ENCODE measurements around the gene ACOT7.

Gene ACOT7

DNA sequence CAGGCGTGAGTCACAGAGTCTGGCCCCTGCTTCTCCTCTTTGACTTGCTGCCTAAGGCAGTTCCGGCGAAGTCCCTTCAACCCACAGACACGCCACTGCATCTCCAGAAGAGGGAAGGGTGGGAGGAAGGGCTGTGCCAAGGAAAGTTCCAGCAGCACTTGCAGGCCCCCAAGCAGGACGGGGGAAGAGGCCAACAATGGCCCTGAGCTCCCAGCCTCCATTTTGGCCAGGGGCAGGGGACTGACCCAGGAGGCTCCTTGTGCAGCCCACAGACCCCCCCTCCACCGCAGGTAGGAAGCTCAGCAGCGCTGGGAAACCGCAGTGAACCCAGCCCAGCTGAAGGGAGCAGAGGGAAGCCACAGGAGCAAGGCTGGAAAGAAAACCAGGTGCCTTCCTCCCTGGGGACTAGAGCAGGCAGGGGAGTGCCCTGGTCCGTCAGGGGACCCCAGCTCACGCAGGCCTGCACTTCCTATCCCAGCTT is 35.4 kb downstream of the ACOT7 start:
- no peak overlapping the region for H3K4me3 ChIP-seq (ENCODE audit: low read depth, low read length)
- TF ChIP-seq, protein P1, sequence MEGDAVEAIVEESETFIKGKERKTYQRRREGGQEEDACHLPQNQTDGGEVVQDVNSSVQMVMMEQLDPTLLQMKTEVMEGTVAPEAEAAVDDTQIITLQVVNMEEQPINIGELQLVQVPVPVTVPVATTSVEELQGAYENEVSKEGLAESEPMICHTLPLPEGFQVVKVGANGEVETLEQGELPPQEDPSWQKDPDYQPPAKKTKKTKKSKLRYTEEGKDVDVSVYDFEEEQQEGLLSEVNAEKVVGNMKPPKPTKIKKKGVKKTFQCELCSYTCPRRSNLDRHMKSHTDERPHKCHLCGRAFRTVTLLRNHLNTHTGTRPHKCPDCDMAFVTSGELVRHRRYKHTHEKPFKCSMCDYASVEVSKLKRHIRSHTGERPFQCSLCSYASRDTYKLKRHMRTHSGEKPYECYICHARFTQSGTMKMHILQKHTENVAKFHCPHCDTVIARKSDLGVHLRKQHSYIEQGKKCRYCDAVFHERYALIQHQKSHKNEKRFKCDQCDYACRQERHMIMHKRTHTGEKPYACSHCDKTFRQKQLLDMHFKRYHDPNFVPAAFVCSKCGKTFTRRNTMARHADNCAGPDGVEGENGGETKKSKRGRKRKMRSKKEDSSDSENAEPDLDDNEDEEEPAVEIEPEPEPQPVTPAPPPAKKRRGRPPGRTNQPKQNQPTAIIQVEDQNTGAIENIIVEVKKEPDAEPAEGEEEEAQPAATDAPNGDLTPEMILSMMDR (IDR thresholded peaks at IDR 0.05; ENCODE audit: low read depth, low read length, missing control alignments), result no peak
- no peak for DNase-seq (ENCODE audit: low read depth)

DNA sequence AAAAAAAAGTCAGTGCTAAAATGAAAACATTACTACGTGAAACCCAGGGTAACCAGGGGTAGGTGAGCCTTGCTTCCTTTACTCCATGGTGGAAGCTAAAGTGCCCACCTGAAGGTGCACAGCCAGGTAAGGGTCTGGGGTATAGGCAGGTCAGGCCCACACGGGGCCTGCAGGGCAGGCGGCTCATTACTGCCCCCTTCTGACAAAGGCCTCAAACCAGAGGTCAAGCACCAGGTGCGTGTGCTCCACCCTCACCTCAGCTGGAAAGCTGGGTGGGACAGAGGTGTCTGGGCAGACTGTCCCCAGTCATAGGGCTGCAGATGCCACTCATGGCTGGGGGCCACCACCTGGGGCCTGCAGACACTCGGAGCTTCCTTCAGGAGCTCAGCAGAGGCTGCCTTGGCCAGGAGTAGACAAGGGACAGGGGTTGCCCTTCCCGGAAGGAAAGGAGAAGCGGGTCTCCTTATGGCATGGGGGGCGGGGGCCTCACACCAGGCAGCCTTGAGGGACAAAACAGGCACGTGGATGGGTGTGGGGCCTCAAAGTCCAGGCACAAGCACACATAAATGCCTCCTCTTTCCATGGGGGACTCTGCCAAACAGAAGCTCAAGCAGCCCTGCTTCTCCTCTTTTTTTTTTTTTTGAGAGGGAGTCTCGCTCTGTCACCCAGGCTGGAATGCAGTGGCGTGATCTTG is 36.2 kb downstream of the ACOT7 start:
- H3K4me3 ChIP-seq (ENCODE audit: low read depth, low read length), result no peak overlapping the region
- TF ChIP-seq, protein P1 (IDR thresholded peaks at IDR 0.05; ENCODE audit: low read depth, low read length, missing control alignments), result peak; percentile 53
- DNase-seq (ENCODE audit: low read depth), result no peak

DNA sequence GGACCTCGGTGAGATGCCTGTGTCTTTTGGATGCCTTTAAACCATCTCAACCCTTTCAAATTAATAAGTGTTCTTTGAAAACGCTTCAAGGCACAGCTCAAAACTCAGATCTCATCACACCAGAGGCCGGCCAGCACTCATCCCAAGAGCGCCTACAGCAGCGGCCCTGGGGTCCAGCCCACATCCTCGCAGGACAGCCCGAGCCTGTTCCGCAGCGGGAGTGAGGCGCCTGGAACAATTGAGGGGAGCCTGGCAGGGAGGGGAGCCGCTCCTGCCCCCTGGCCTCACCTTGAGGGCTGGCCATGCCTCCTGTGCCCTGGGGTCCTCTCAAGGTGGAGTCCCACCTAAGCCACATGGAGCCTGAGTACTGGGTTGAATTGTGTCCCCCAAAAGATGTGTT is 37.9 kb downstream of the ACOT7 start:
- TF ChIP-seq, protein P1 (IDR thresholded peaks at IDR 0.05; ENCODE audit: low read depth, low read length, missing control alignments), result no peak
- H3K4me3 ChIP-seq (ENCODE audit: low read depth, low read length), result no peak overlapping the region
- DNase-seq (ENCODE audit: low read depth), result no peak

DNA sequence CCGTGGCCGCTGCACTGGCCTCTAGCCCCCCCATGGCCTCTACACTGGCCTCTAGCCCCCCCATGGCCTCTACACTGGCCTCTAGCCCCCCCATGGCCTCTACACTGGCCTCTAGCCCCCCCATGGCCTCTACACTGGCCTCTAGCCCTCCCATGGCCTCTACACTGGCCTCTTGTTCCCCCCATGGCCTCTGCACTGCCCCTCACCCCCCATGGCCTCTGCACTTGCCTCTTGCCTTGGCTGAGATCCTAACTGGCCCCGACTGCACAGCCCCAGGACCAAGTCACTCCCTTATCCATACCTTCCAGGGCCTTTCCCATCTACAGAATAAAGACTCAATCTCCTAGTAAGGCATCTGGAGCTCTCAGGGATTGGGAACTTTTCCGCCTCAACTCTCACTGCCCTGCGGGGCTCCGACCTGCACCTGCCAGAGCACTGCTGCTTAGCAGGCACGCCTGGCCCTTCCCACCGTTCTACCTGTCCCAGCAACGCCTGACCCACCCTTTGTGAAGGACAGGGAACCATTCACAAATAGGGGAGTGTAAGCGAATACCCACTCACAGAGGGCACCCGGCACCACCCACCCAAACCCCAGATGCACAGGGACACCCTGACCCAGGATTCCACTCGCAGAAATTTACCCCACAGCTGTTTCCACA is 38.8 kb downstream of the ACOT7 start:
- TF ChIP-seq, protein P1 (IDR thresholded peaks at IDR 0.05; ENCODE audit: low read depth, low read length, missing control alignments), result no peak
- DNase-seq (ENCODE audit: low read depth), result no peak
- no peak overlapping the region for H3K4me3 ChIP-seq (ENCODE audit: low read depth, low read length)

DNA sequence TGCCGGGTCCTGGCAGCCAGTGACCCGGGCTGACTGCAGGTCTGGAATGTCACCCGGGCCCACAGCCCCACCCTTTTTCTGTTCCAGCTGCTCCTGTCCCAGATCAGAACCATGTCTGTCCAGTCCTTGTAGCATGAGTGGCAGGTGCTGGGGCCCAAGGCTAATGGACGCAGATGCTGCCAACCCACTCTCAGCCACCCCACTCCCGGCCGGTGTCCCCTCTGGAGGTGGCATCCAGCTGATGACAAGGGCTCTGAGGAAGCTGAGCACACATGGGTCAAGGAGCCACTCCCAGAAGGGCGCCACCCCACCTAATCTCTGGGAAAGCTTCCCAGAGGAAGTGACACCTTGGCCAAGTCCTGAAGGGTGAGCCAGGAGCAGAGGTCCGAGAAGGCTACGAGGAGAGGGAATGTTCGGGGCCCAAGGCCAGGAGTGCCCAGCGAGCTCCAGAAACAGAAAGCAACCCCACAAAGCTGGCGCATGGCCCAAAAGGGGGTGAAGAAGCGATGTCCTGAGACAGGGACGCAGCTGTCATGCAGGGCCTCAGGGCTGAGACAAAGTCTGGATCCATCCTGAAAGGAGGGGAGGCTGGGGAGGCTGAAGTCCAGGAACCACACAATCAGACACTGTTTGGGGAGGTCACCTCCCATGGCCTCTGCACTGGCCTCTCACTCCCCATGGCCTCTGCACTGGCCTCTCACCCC is 39.5 kb downstream of the ACOT7 start:
- no peak overlapping the region for H3K4me3 ChIP-seq (ENCODE audit: low read depth, low read length)
- no peak for DNase-seq (ENCODE audit: low read depth)

DNA sequence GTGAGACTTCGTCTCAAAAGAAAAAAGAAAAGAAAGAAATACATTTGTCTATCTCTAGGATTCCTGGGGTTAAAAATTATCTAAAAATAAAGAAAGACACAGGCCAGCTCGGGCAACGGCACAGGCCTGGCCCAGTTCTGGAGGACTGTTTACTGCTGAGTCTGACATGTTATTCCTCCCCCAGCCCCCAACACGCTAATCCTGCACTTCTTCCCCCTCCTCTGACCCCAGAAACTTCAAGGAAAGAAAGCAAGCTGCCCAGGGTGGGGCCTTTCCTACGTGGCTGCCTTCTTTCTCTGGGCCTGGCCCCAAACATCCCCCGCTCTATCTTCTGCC is 40.0 kb downstream of the ACOT7 start:
- H3K4me3 ChIP-seq (ENCODE audit: low read depth, low read length), result no peak overlapping the region

More for the DNA sequence above, 39.5 kb downstream of the ACOT7 start:
- TF ChIP-seq, protein P1 (IDR thresholded peaks at IDR 0.05; ENCODE audit: low read depth, low read length, missing control alignments), result no peak

More for the DNA sequence above, 40.0 kb downstream of the ACOT7 start:
- TF ChIP-seq, protein P1 (IDR thresholded peaks at IDR 0.05; ENCODE audit: low read depth, low read length, missing control alignments), result no peak
- no peak for DNase-seq (ENCODE audit: low read depth)
